OCI-LY7 (cell line): ENCODE results near the gene GOSR1. TPM values are rescaled to one million over a fixed set of nuclear protein-coding genes. Genes with fewer than 3 reads are reported as not detected.
A peak's percentile ranks its signal among the peaks of the same experiment; 100 is the strongest.

Experiments used
- BruUV-seq: library from RNA; stranded (reverse); fragments of 400-500 nt; replicated peaks from 2 replicates; lab custom pipeline; 2021; lab: Mats Ljungman, UMichigan
- CTCF ChIA-PET: fragments of 300-600 bp; sonication (Branson Sonifier 250); formaldehyde crosslinking; loops from one replicate; lab custom pipeline; 2022; ENCODE audit warnings: antibody characterized with exemption; ENCODE audit not compliant: unreplicated experiment; lab: Charles Lee
- POLR2A ChIA-PET: fragments of 300-600 bp; sonication (Branson Sonifier 250); formaldehyde crosslinking; loops from one replicate; lab custom pipeline; 2022; ENCODE audit warnings: antibody characterized with exemption; lab: Charles Lee
- DNase-seq: peaks from one replicate; pipeline ENCODE4 v3.0.0-alpha.2; 2015; ENCODE audit warnings: low spot score
- H2AFZ ChIP-seq: fragments of 200-600 bp; sonication (generic), shearing (Covaris generic); 2 replicates; pipeline ENCODE4 v1.6.1; 2014; ENCODE audit warnings: mild to moderate bottlenecking, antibody characterized with exemption, low read length, moderate library complexity
- H3K27ac ChIP-seq: fragments of 200-600 bp; sonication (generic); 2 replicates; pipeline ENCODE4 v1.5.1; 2014; ENCODE audit warnings: mixed run types, low read depth, mild to moderate bottlenecking, moderate library complexity, low read length, inconsistent platforms; ENCODE audit not compliant: poor library complexity, severe bottlenecking
- H3K36me3 ChIP-seq: fragments of 200-600 bp; sonication (generic); 2 replicates; pipeline ENCODE4 v1.6.1; 2014; ENCODE audit warnings: mild to moderate bottlenecking, antibody characterized with exemption, low read length, moderate library complexity, mixed read lengths; ENCODE audit not compliant: insufficient read depth
- H3K4me1 ChIP-seq: fragments of 200-600 bp; sonication (generic); 2 replicates; pipeline ENCODE4 v1.5.1; 2014; ENCODE audit warnings: mild to moderate bottlenecking, low read length; ENCODE audit not compliant: insufficient read depth, poor library complexity, severe bottlenecking
- H3K4me2 ChIP-seq: fragments of 200-600 bp; sonication (generic); 2 replicates; pipeline ENCODE4 v1.6.1; 2014; ENCODE audit warnings: mild to moderate bottlenecking, low read length
- H3K4me3 ChIP-seq: fragments of 200-600 bp; sonication (generic); 2 replicates; pipeline ENCODE4 v1.5.1; 2014; ENCODE audit warnings: mild to moderate bottlenecking, low read depth, low read length; ENCODE audit not compliant: poor library complexity, severe bottlenecking
- H3K79me2 ChIP-seq: fragments of 200-600 bp; sonication (generic); 2 replicates; pipeline ENCODE4 v1.6.1; 2016; ENCODE audit warnings: low read depth, mild to moderate bottlenecking, low read length, moderate library complexity, mixed read lengths; ENCODE audit not compliant: insufficient read depth
- H3K9me2 ChIP-seq: fragments of 200-600 bp; sonication (generic); 2 replicates; pipeline ENCODE4 v1.6.1; 2016; ENCODE audit warnings: mild to moderate bottlenecking, low read length, mixed read lengths; ENCODE audit not compliant: insufficient read depth
- H3K9me3 ChIP-seq: fragments of 200-600 bp; sonication (generic); 2 replicates; pipeline ENCODE4 v1.6.1; 2014; ENCODE audit warnings: mild to moderate bottlenecking, mixed run types, low read length, mixed read lengths
- H4K20me1 ChIP-seq: fragments of 200-600 bp; sonication (generic); 2 replicates; pipeline ENCODE4 v1.6.1; 2014; ENCODE audit warnings: mild to moderate bottlenecking, antibody characterized with exemption, low read length, moderate library complexity, mixed read lengths; ENCODE audit not compliant: insufficient read depth
- EZH2phosphoT487 ChIP-seq: fragments of 200-600 bp; sonication (generic); IDR thresholded peaks from 2 replicates; pipeline ENCODE4 v1.6.1; 2018; ENCODE audit warnings: low read depth, borderline replicate concordance, mild to moderate bottlenecking, mixed run types, antibody characterized with exemption, low read length, moderate library complexity, mixed read lengths
- intact Hi-C: fragments of 100-400 bp; cut with micrococcal nuclease; formaldehyde crosslinking; loops from one replicate; pipeline ENCODE4 v1.10.0; 2022; ENCODE audit not compliant: unreplicated experiment
- total RNA-seq, 2 experiments: library from RNA; depleted of rRNA in 1 of 2; stranded (reverse); fragments of >200 nt in 1 of 2; shearing (Covaris generic) in 1 of 2; gene quantifications; 2 replicates each; pipeline ENCODE4 v1.2.3, GENCODE V29; 2014 to 2022
- TF ChIP-seq, protein P1 (sequence below): fragments of 200-600 bp; sonication (generic); conservative IDR thresholded peaks from 2 replicates; pipeline ENCODE4 v1.5.1; 2014; ENCODE audit warnings: mild to moderate bottlenecking, antibody characterized with exemption, low read length, moderate library complexity, mixed read lengths

Gene GOSR1
- total RNA-seq, 2 experiments from 2014 or later, result 15.9 to 49.8 TPM

DNA sequence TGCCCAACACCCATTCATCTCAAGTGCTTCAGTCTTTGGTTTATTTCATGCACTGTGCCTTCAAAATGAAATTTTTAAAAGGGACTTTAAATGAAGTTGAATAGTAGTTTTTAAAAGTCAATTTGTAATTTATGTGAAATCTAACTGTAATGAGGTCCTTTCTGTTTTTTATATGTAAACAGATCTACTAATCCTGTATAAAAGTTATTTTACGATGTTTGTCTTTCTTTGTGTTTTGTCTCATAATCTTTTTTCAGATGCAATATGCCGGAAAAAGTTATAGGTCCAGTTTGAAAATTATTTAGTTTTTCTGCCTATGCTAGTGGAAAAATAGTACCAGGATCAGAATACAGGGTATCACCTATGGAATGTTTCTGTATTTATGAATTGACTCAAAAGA lies 8.7 kb upstream of the GOSR1 start:
- Histone ChIP-seq H4K20me1 (no peaks in the 10 kb centered on the region), H3K4me1 (no peaks in the 10 kb centered on the region), H3K4me2 (no peak overlapping the region), H3K79me2 (no peaks in the 10 kb centered on the region), H3K4me3 (no peak overlapping the region), H3K36me3 (no peaks in the 10 kb centered on the region), H3K27ac (no peak overlapping the region), H2AFZ (no peak overlapping the region), H3K9me2 (no peaks in the 10 kb centered on the region), H3K9me3 (no peaks in the 10 kb centered on the region)
- ChIA-PET POLR2A (no interaction called here), CTCF (no interaction called here)
- no TSS peak for BruUV-seq
- intact Hi-C loops, result no loop called here
- no peak for DNase-seq
- TF ChIP-seq, protein P1, sequence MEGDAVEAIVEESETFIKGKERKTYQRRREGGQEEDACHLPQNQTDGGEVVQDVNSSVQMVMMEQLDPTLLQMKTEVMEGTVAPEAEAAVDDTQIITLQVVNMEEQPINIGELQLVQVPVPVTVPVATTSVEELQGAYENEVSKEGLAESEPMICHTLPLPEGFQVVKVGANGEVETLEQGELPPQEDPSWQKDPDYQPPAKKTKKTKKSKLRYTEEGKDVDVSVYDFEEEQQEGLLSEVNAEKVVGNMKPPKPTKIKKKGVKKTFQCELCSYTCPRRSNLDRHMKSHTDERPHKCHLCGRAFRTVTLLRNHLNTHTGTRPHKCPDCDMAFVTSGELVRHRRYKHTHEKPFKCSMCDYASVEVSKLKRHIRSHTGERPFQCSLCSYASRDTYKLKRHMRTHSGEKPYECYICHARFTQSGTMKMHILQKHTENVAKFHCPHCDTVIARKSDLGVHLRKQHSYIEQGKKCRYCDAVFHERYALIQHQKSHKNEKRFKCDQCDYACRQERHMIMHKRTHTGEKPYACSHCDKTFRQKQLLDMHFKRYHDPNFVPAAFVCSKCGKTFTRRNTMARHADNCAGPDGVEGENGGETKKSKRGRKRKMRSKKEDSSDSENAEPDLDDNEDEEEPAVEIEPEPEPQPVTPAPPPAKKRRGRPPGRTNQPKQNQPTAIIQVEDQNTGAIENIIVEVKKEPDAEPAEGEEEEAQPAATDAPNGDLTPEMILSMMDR, result no peak
- TF ChIP-seq EZH2phosphoT487, result no peak

DNA sequence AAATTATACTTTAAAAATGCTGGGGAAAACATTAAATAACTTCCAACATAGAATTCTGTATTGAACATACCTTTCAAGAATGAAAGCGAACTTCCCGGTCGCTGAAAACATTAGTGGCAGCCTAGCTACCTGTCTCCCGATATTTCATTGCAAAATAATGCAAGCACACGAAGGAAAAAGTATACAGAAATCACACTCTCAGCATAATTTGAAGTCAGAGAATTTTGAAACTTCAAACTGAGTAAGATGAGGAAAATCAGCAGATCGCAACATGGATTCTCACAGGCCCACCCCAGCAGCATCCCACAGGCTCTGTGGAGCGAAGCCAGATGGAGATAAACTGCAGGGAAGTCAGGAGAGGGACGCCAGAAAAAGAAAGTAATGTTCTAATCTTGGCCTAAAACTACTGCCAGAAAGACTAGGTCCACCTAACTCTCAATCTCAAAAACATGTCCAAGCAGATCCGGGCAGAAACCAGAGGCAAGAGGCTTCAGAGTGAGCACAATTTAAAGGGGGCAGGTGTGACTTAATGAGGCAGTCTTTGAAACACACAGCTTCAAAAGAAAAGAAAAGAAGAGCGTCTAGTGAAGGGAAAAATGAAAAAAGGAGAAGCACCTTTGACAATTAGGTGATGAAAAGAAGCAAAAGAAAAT lies 4.8 kb upstream of the GOSR1 start:
- ChIA-PET POLR2A (no interaction called here), CTCF (no interaction called here)
- H3K4me3 ChIP-seq, result no peak overlapping the region
- no peak overlapping the region for H2AFZ ChIP-seq
- no peak for DNase-seq
- H4K20me1 ChIP-seq, result no peaks in the 10 kb centered on the region
- no peak overlapping the region for H3K4me2 ChIP-seq
- intact Hi-C loops, result no loop called here
- H3K9me2 ChIP-seq, result no peaks in the 10 kb centered on the region
- H3K27ac ChIP-seq, result no peak overlapping the region
- no peaks in the 10 kb centered on the region for H3K9me3 ChIP-seq
- H3K79me2 ChIP-seq, result peaks cover 1% of the 10 kb centered on the region
- BruUV-seq, result no TSS peak
- peaks cover 7% of the 10 kb centered on the region for H3K4me1 ChIP-seq
- no peaks in the 10 kb centered on the region for H3K36me3 ChIP-seq
- TF ChIP-seq EZH2phosphoT487, result no peak

DNA sequence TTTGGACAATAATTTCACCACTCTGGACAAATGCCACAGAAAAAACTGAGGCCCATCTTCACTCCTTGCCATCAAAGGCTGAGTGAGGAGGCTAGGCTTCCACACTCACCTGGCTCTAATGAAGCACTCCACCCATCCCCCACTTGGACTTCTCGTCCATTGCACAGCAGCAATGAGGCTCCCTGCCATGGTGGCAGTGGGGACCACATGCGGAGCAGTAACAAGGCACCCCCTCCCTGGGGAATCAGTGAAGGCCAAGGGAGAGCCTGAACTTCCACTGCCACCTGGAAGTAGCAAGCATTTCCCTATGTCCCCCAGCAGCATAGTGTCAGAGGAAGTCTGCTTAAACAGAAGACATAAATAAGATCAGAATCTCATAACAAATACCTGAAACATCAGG lies 2.0 kb upstream of the GOSR1 start:
- no peak for DNase-seq
- H2AFZ ChIP-seq, result peak overlapping the region; percentile 95; the same call in 1 of the 2 replicates
- H3K9me3 ChIP-seq, result no peaks in the 10 kb centered on the region
- TF ChIP-seq, protein P1, result no peak
- no peak for TF ChIP-seq EZH2phosphoT487
- POLR2A ChIA-PET, result interaction anchor here (0.6 to 1.4 kb wide), 2 partner anchors 95 to 113 kb away, joined by 3 to 4 read pairs; no protein-coding TSS in a partner anchor
- intact Hi-C loops, result loop anchor here (5.0 kb wide), 1 partner anchor 133 kb away; no protein-coding TSS in a partner anchor
- H4K20me1 ChIP-seq, result no peaks in the 10 kb centered on the region
- BruUV-seq, result no TSS peak
- H3K4me1 ChIP-seq, result peaks cover 17% of the 10 kb centered on the region
- H3K4me3 ChIP-seq, result no peak overlapping the region
- H3K27ac ChIP-seq, result no peak overlapping the region
- CTCF ChIA-PET, result no interaction called here
- no peak overlapping the region for H3K4me2 ChIP-seq
- H3K9me2 ChIP-seq, result no peaks in the 10 kb centered on the region
- peaks cover 15% of the 10 kb centered on the region for H3K36me3 ChIP-seq
- peaks cover 21% of the 10 kb centered on the region for H3K79me2 ChIP-seq
